Jurkat, Clone E6-1 (cell line): ENCODE data around the gene VSX1.

Source experiments
- DNase-seq: peaks from one replicate; pipeline ENCODE4 v3.0.0-alpha.2; 2011; ENCODE audit warnings: low read depth, low spot score
- H3K4me3 ChIP-seq: 2 replicates; pipeline ENCODE4 v1.5.1; 2011; ENCODE audit warnings: mild to moderate bottlenecking, low read length, control low read depth, moderate library complexity

VSX1 gene

GRCh38 chr20:25031241-25031640 lies 50.7 kb downstream of the VSX1 start:
- no peak for DNase-seq
- no peak overlapping the region for H3K4me3 ChIP-seq

GRCh38 chr20:25030649-25031207 lies 51.2 kb downstream of the VSX1 start:
- no peak for DNase-seq
- H3K4me3 ChIP-seq, result no peak overlapping the region

- no peak for DNase-seq
- no peak overlapping the region for H3K4me3 ChIP-seq
Observed at GRCh38 chr20:25030007-25030648, 51.8 kb downstream of the VSX1 start.

- H3K4me3 ChIP-seq, result no peak overlapping the region
Observed at GRCh38 chr20:25025986-25026605, 55.8 kb downstream of the VSX1 start.

More at GRCh38 chr20:25025986-25026605, 55.8 kb downstream of the VSX1 start:
- no peak for DNase-seq
